Hepatocyte (in vitro differentiated cells): ENCODE results near the gene ARHGEF1.

Experiments used
- CTCF ChIP-seq: fragments of 200-600 bp; sonication (generic); IDR thresholded peaks from 2 replicates; pipeline ENCODE4 v1.5.1; 2016; ENCODE audit warnings: antibody characterized with exemption, mild to moderate bottlenecking; ENCODE audit not compliant: poor library complexity
- EZH2 ChIP-seq: fragments of 200-600 bp; sonication (generic); IDR thresholded peaks from 2 replicates; pipeline ENCODE4 v1.6.1; 2016; ENCODE audit warnings: antibody characterized with exemption, mild to moderate bottlenecking, borderline replicate concordance
- EZH2phosphoT487 ChIP-seq: fragments of 200-600 bp; sonication (generic); IDR thresholded peaks from one replicate; pipeline ENCODE4 v1.6.1; 2018; ENCODE audit warnings: antibody characterized with exemption, mild to moderate bottlenecking, low read depth, moderate library complexity; ENCODE audit not compliant: unreplicated experiment, severe bottlenecking

DNA sequence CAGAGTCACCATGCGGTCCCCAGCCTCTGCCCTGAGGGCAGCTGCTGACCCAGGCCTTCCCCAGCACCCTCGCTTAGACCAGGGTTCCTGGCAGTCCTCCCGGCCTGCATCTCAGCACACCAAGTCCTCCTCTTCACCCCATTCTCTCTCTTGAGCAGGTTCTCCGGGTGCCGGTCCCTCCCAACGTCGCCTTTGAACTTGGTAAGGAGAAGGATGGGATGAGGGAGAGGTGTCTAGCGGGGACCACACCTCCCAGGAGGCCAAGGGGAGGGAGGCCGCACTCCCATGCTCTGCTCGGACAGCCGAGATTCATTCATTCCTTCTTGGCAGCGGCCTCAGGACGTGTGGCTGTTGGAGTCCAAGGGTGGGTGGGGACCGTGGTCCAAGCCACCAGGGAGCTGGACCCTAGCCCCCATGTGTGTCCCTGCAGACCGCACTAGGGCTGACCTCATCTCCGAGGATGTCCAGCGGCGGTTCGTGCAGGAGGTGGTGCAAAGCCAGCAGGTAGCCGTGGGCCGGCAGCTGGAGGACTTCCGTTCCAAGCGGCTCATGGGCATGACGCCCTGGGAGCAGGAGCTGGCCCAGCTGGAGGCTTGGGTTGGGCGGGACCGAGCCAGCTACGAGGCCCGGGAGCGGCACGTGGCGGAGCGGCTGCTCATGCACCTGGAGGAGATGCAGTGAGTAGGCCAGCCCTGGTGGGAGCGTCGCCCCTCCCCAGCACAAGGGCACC lies 9.4 kb downstream of the ARHGEF1 start:
- no peak for TF ChIP-seq CTCF
- TF ChIP-seq EZH2 = no peak
- TF ChIP-seq EZH2phosphoT487 = no peak
